ENCODE data around the gene SH3RF3. TPM values are rescaled to one million over a fixed set of nuclear protein-coding genes. Genes with fewer than 3 reads are reported as not detected.

Gene SH3RF3
- total and polyA plus RNA-seq, 10 of the 15 experiments (the other 5 are each of a cell fraction or from before 2014, with no cell fraction given), result 0.08 to 8.8 (median 2.3) TPM

DNA sequence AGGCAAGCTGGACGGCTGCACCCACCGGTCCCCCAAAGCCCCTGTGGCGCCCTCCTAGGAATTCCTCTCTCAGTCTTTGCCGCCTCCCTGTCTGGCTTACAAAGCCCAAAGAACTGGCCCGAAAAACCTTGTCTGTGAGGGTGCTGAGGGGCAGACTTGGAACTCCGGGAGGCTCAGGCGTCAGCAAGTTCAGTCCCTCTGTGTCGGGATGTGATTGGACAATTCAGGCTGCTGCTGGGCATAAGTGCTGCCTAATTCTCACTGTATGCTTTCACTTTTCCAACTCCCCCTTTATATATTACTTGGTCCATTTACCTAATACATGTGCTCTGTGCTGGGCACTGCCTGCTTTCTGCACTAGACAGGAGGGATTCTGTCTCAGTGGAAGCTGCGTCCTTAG, 20.3 kb upstream of the SH3RF3 start (continued):
- TF ChIP-seq, protein P1, sequence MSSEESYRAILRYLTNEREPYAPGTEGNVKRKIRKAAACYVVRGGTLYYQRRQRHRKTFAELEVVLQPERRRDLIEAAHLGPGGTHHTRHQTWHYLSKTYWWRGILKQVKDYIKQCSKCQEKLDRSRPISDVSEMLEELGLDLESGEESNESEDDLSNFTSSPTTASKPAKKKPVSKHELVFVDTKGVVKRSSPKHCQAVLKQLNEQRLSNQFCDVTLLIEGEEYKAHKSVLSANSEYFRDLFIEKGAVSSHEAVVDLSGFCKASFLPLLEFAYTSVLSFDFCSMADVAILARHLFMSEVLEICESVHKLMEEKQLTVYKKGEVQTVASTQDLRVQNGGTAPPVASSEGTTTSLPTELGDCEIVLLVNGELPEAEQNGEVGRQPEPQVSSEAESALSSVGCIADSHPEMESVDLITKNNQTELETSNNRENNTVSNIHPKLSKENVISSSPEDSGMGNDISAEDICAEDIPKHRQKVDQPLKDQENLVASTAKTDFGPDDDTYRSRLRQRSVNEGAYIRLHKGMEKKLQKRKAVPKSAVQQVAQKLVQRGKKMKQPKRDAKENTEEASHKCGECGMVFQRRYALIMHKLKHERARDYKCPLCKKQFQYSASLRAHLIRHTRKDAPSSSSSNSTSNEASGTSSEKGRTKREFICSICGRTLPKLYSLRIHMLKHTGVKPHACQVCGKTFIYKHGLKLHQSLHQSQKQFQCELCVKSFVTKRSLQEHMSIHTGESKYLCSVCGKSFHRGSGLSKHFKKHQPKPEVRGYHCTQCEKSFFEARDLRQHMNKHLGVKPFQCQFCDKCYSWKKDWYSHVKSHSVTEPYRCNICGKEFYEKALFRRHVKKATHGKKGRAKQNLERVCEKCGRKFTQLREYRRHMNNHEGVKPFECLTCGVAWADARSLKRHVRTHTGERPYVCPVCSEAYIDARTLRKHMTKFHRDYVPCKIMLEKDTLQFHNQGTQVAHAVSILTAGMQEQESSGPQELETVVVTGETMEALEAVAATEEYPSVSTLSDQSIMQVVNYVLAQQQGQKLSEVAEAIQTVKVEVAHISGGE (CRISPR knock-in tag; IDR thresholded peaks at IDR 0.05), result no peak
- TF ChIP-seq SMARCA5 (IDR thresholded peaks at IDR 0.05) (no peak), KDM1A (IDR thresholded peaks at IDR 0.05; ENCODE audit: borderline replicate concordance) (no peak), ASH2L (IDR thresholded peaks at IDR 0.05; ENCODE audit: borderline replicate concordance, low read depth) (no peak), TCF12 (IDR thresholded peaks at IDR 0.05; ENCODE audit: low read depth, low read length) (no peak), GATAD2B (conservative IDR thresholded peaks at IDR 0.05; ENCODE audit: low read depth) (no peak), STAT1 (conservative IDR thresholded peaks at IDR 0.05) (no peak), ZSCAN29 (IDR thresholded peaks at IDR 0.05) (no peak), ZBED1 (IDR thresholded peaks at IDR 0.05; ENCODE audit: borderline replicate concordance) (no peak), PAX8 (IDR thresholded peaks at IDR 0.05) (no peak), MTA2 (IDR thresholded peaks at IDR 0.05; ENCODE audit: low read depth) (no peak), SPI1 (IDR thresholded peaks at IDR 0.05; ENCODE audit: borderline replicate concordance, insufficient read depth, low read depth, low read length) (no peak)
- TF ChIP-seq, protein P2, sequence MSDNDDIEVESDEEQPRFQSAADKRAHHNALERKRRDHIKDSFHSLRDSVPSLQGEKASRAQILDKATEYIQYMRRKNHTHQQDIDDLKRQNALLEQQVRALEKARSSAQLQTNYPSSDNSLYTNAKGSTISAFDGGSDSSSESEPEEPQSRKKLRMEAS (IDR thresholded peaks at IDR 0.05; ENCODE audit: low read depth, low read length), result no peak

Data from GM12878 (cell line).